Measurements from ENCODE around the gene PCK2.

Gene PCK2

GRCh38 chr14:24081739-24082211 lies 12.3 kb upstream of the PCK2 start:
- Histone ChIP-seq H3K27me3 (peaks cover 54% of the 10 kb centered on the region), H3K4me1 (ENCODE audit: control insufficient read depth in 1 of 2, insufficient read depth in 1 of 2, low read depth in 1 of 2, low read length in 1 of 2) (peaks cover 9 to 14% of the 10 kb centered on the region in 2 experiments), H3K36me3 (no peaks in the 10 kb centered on the region), H3K27ac (no peak overlapping the region), H3K4me3 (ENCODE audit: low read depth in 1 of 2, low read length in 1 of 2) (peak overlapping the region in 1 of 2 experiments; percentile 63), H3K9me3 (no peaks in the 10 kb centered on the region)
- no peak for TF ChIP-seq CTCF (IDR thresholded peaks at IDR 0.05)

- H3K9me3 ChIP-seq: no peaks in the 10 kb centered on the region
- peaks cover 54% of the 10 kb centered on the region for H3K27me3 ChIP-seq
- H3K4me1 ChIP-seq (ENCODE audit: control insufficient read depth in 1 of 2, insufficient read depth in 1 of 2, low read depth in 1 of 2, low read length in 1 of 2): peaks cover 9 to 14% of the 10 kb centered on the region in 2 experiments
- H3K4me3 ChIP-seq (ENCODE audit: low read depth in 1 of 2, low read length in 1 of 2): no peak overlapping the region
- no peak for TF ChIP-seq CTCF (IDR thresholded peaks at IDR 0.05)
- no peak overlapping the region for H3K27ac ChIP-seq
- no peaks in the 10 kb centered on the region for H3K36me3 ChIP-seq
Measured at GRCh38 chr14:24082411-24083080, 11.6 kb upstream of the PCK2 start.

- Histone ChIP-seq H3K36me3 (no peaks in the 10 kb centered on the region), H3K27me3 (peaks cover 54% of the 10 kb centered on the region), H3K27ac (no peak overlapping the region), H3K4me3 (ENCODE audit: low read depth in 1 of 2, low read length in 1 of 2) (no peak overlapping the region), H3K9me3 (no peaks in the 10 kb centered on the region), H3K4me1 (ENCODE audit: control insufficient read depth in 1 of 2, insufficient read depth in 1 of 2, low read depth in 1 of 2, low read length in 1 of 2) (peaks cover 9 to 14% of the 10 kb centered on the region in 2 experiments)
- TF ChIP-seq CTCF (IDR thresholded peaks at IDR 0.05): no peak
Measured at GRCh38 chr14:24083462-24083861, 10.6 kb upstream of the PCK2 start.

GRCh38 chr14:24084440-24084839 lies 9.7 kb upstream of the PCK2 start:
- no peaks in the 10 kb centered on the region for H3K36me3 ChIP-seq
- peaks cover 9 to 14% of the 10 kb centered on the region in 2 experiments for H3K4me1 ChIP-seq (ENCODE audit: control insufficient read depth in 1 of 2, insufficient read depth in 1 of 2, low read depth in 1 of 2, low read length in 1 of 2)
- peaks cover 48% of the 10 kb centered on the region for H3K27me3 ChIP-seq
- no peak overlapping the region for H3K4me3 ChIP-seq (ENCODE audit: low read depth in 1 of 2, low read length in 1 of 2)
- no peak overlapping the region for H3K27ac ChIP-seq
- H3K9me3 ChIP-seq: no peaks in the 10 kb centered on the region
- TF ChIP-seq CTCF (IDR thresholded peaks at IDR 0.05): no peak

- Histone ChIP-seq H3K27me3 (peaks cover 40% of the 10 kb centered on the region), H3K27ac (no peak overlapping the region), H3K9me3 (no peaks in the 10 kb centered on the region), H3K4me3 (ENCODE audit: low read depth in 1 of 2, low read length in 1 of 2) (no peak overlapping the region), H3K36me3 (no peaks in the 10 kb centered on the region), H3K4me1 (ENCODE audit: control insufficient read depth in 1 of 2, insufficient read depth in 1 of 2, low read depth in 1 of 2, low read length in 1 of 2) (peaks cover 9 to 14% of the 10 kb centered on the region in 2 experiments)
- TF ChIP-seq CTCF (IDR thresholded peaks at IDR 0.05): no peak
Measured at GRCh38 chr14:24085215-24085614, 8.9 kb upstream of the PCK2 start.

Measured in neutrophil (primary cell).